Measurements from ENCODE around the gene NOS2.
"Not testable (repeated sequence)": the region's sequence is repeated elsewhere in the genome, so short reads cannot be mapped to it uniquely, and the experiment has no call there.

Gene NOS2

DNA sequence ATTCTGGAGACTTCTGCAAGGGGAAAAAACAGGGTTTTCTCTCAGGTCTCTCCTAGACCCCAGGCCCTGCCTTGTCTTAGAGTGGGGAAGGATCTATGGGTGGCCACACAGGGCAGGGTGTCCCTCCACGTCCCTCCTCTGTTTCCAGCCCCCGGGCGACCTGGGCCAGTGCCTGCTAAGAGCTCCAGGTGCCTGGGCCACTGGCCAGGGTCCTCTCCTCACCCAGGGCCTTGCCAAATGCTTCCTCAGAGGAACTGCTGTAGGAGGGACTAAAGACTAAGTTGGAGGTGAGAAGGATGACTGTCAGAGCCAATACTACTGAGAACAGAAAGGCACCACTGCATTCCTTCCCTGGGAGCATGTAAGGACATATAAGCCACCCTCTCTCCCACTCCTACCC is 11.4 kb downstream of the NOS2 start:
- no peak for DNase-seq (ENCODE audit: low spot score)

- DNase-seq (ENCODE audit: low spot score): no peak
These were observed 16.6 kb downstream of the NOS2 start for GRCh38 chr17:27783440-27784350.

DNA sequence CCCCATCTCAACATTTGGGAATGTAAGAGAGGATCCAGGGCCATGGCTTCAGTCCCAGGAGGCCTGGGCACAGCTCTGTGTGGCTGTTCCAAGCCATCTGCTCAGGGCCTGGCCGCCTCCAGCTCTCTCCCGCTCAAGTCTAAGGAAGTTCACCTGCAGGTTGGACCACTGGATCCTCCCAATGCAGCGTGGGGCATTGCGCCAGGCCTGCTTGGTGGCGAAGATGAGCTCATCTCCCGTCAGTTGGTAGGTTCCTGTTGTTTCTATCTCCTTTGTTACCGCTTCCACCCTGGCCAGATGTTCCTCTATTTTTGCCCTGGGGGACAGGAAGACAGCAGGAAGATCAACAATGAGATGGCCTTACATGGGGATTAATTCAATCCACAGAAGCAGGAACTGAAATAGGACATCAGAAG is 17.5 kb downstream of the NOS2 start:
- no peak for DNase-seq (ENCODE audit: low spot score)

DNA sequence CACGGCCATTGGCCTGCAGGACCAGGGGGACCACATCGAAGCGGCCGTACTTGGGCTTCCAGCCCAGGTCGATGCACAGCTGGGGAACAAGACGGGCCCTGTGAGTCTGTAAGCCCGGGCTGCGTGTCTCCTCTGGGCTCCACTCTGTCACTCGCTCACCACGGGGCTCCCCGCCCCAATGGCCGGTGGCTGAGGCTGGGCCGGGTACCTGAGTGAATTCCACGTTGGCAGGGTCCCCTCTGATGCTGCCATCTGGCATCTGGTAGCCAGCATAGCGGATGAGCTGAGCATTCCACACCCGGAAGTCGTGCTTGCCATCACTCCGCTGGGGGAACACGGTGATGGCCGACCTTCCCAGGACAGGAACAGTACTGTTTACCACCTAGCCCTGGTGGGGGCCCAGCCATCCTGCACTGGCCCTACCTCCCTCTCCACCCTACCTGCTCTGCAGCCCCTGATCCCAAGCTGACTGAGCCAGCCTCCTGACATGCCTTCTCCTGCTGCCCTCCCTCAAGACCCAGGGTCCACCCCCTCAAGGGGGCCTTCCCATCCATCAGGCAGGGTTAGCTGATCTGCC is 19.4 kb downstream of the NOS2 start:
- no peak for DNase-seq (ENCODE audit: low spot score)

DNA sequence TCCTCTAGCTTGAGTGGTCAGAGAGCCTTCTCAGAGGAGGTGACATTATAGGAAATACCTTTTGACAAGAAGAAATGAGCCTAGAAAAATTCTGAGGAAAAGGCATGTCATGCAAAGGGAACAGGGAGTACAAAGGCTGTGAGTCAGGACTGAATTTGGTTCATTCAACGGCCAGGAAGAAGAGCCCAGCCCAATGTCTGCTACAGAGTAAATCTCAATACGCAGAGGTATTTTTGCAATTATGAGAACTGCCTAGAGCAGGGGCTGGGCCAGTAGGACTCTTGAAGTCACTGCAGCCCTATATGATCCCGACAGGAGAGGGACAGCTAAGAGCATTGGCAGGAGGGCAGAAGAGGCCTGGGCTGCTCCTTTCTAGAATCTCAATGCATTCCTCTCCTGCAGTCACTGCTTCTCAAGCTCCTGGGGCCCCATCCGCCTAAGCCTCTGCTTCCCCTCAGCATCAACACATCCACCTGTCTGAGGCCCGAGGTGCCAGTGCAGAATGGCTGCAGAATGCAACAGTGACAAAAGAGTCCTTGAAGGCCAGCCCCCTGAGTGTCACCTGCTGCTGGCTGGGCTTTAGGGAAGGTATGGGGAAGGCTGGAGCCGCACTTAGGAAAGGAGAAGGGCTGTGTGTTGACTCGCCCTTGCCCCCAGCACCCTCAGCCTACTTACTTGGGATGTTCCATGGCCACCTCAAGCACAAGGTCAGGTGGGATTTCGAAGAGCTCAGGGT is 20.1 kb downstream of the NOS2 start:
- no peak for DNase-seq (ENCODE audit: low spot score)

DNA sequence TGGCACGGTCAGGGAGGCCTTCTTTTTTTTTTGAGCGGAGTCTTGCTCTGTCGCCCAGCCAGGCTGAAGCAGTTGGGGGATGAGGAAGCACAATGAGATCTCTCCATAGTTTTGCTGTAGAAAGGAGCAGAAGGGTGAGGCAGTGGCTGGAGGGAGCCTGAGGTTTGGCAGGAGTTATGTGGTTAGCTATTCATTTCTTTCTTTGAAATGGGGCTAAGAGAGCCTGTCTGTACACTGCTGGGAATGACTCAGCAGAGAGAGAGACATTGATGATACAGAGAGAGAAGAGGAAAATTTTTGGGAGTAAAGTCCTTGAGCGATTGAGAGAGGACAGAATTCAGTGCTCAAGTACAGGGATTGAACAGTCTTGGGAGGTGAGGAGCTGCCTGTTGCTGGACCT is 22.1 kb downstream of the NOS2 start:
- peak; percentile 34 for DNase-seq (ENCODE audit: low spot score)

- no peak for DNase-seq (ENCODE audit: low spot score)
These were observed 23.3 kb downstream of the NOS2 start for GRCh38 chr17:27776882-27777624.

- DNase-seq (ENCODE audit: low spot score): no peak
These were observed 28.7 kb downstream of the NOS2 start for GRCh38 chr17:27771586-27771985.

DNA sequence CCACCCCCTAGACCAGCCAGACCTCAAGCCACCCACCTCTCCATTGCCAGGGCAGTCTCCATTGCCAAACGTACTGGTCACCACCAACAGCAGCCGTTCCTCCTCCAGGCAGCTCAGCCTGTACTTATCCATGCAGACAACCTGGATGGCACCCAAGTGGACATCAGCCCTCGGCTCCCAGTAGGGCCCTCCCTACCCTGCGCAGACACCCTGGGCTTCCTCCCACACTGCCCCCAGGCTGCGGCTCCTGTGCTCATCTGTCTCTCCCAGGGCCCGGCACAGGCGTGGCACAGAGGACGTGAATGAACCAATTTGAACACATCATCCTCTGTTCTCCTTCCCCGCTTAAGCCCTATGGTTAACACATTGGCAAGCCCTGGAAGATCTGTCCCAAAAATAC is 29.5 kb downstream of the NOS2 start:
- no peak for DNase-seq (ENCODE audit: low spot score)

DNA sequence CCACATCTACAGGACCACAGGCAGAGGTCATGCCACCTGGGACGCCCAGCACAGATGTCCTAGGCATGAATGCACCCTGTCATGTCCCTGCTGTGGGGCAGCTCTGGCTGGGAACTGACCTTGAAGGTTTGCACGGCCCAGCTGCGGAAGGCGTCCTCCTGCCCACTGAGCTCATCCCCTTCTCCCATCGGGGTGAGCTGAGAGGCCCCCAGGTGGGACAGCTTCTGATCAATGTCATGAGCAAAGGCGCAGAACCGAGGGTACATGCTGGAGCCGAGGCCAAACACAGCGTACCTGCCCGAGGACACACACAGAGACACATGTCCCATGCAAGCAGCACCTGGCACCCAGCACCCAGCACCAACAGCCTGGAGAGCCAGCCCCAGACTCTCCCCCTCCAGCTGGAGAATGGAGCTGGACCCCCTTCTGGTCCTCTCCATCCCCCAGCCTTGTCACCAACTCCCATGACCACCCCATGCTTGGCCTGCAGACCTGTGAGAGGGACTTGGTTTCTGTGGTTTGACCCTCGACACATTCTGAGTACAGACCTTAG is 31.4 kb downstream of the NOS2 start:
- no peak for DNase-seq (ENCODE audit: low spot score)

DNA sequence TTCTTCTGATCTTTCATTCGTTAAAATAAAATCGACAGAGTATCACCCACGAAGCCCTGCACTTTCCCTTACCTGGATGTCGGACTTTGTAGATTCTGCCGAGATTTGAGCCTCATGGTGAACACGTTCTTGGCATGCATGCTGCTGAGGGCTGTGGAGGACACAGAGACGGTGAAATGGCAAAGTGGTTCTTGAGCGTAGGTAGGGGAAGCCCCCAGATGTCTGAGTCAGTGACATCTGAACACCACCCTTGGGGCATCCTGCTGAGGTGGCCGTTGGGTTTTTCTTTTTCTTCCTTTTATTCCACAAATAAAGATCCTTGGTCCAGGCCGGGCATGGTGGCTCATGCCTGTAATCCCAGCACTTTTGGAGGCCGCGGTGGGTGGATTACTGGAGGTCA is 33.9 kb downstream of the NOS2 start:
- no peak for DNase-seq (ENCODE audit: low spot score)

- no peak for DNase-seq (ENCODE audit: low spot score)
These were observed 35.0 kb downstream of the NOS2 start for GRCh38 chr17:27765353-27765752.

- no peak for DNase-seq (ENCODE audit: low spot score)
These were observed 35.7 kb downstream of the NOS2 start for GRCh38 chr17:27764589-27764988.

GRCh38 chr17:27762527-27763305 is 37.6 kb downstream of the NOS2 start:
- DNase-seq (ENCODE audit: low spot score): no peak

DNA sequence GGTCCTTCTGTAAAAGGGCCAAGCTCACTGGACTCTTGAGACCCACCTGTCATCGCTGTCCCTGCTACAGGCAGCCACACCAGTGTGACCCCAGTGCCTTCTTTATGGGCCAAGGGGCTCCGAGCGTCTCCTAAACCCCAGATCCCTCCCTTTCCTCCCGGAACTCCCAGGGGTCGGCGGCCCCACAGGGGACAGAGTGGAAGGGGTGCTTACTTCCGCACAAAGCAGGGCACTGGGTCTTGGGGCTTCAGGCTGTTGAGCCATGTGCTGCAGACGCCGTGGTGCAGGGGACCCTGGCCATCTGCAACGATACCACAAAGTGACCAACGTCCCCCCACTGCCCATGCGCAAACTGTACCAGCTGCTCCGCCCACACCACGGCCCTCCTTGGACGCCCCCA is 39.4 kb downstream of the NOS2 start:
- not testable (repeated sequence) for DNase-seq (ENCODE audit: low spot score)

DNA sequence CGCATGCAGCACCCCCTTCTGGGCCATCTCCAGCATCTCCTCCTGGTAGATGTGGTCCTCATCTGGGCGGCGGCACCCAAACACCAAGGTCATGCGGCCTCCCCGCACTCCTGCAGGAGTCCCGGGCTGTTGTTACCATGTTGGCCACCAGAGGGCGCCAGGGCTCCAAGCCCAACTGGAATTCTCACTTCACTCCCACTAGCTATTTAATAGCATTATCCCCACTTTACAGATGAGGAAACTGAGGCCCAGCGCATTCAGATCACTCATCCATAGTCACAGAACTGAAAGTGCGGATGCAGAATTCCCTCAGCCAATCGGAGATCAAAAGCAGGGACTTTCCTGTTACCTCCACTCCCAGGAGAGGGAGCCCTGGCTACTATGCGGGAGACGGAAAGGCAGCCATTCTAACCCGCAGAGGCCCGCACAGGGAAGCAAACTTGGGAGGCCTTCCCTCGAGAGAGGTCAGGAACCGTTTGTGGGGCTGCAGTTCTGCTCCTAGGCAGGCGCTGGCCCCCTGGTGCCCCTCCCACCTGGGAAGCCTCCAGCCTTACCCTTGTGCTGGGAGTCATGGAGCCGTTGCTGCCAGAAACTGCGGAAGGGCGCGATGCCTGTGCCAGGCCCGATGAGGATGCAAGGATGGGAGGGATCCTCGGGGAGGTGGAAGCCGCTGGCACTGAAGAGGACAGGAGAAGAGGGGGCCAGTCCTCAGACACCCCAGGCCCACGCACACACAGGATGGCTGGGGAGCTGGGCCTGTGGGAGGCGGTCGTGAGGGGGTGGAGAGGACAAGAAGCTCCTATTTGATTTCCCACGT is 40.1 kb downstream of the NOS2 start:
- peak; percentile 54 for DNase-seq (ENCODE audit: low spot score)

DNA sequence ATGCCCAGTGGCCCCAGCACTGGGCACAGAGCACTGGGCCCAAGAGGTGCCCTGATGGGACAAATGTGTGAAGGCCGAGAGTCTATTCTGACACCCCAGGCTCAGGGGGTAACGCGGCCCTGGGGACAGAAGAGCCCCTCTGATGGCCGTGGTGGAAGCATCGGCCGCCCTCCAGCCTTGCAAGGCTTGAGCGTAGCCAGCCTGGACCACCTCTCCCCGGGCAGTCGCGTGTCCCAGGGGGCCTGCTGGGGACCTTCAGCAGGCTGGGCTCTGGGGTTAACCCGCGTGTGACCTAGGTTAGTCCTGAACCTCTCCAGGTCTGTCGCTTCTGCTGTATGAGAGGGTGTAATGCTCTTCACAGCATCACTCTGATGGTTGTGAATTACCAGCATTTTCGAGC is 40.8 kb downstream of the NOS2 start:
- DNase-seq (ENCODE audit: low spot score): no peak

DNA sequence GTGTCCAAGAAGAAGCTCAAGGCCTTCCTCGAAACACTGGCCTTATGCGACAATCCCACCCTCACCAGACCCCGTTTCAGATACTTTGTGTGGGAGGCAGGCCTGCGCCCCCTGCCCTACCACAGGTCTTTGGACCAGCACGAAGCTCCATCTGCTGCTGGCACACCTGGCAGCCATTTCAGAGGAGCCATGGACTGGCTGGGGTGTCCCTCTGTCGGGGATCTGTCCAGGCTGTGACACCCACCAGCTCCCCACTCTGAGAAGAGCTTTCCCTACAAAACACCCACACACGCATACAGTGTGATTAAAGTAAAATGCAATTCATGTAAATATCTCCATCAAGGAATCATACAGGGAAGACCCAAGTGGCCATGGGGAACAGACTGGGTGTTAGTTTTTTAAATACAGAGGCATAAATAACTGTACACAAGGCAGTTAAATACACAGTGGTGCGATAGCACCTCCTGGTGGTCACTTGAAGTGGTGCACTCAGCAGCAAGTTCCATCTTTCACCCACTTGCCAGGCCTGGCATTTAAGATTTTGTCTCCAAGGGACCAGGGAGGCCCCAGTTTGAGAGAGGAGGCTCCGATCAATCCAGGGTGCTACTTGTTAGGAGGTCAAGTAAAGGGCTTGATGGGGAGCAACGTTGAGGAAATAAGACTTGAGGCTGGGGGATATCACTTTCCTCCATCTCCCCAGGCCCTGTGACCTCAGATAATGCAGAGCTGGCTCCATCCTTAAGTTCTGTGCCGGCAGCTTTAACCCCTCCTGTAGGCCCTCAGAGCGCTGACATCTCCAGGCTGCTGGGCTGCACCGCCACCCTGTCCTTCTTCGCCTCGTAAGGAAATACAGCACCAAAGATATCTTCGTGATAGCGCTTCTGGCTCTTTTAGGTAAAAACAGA is 43.6 kb downstream of the NOS2 start:
- DNase-seq (ENCODE audit: low spot score): peak; percentile 31
